ENCODE results near the gene MPRIP. TPM values are rescaled to one million over a fixed set of nuclear protein-coding genes. Genes with fewer than 3 reads are reported as not detected.

The MPRIP gene
- total RNA-seq, 2 donors from 2014 or later, result 204 to 207 TPM

- ATAC-seq (replicated peaks), result no peak
- no peaks in the 10 kb centered on the region for H3K9me3 Mint-ChIP-seq
- peaks cover 62% of the 10 kb centered on the region for H3K36me3 Mint-ChIP-seq (ENCODE audit: low read depth)
- no peaks in the 10 kb centered on the region for H3K27me3 Mint-ChIP-seq
- H3K27ac Mint-ChIP-seq, result peak overlapping the region; percentile 56
- H3K4me3 Mint-ChIP-seq, result no peak overlapping the region
- H3K4me1 Mint-ChIP-seq, result peaks cover 34% of the 10 kb centered on the region
These were observed 42.7 kb downstream of the MPRIP start for GRCh38 chr17:17084941-17085340.

- peak overlapping the region; percentile 35 for H3K4me3 Mint-ChIP-seq
- peaks cover 57% of the 10 kb centered on the region for H3K36me3 Mint-ChIP-seq (ENCODE audit: low read depth)
- no peaks in the 10 kb centered on the region for H3K9me3 Mint-ChIP-seq
- H3K27me3 Mint-ChIP-seq, result no peaks in the 10 kb centered on the region
- H3K4me1 Mint-ChIP-seq, result peaks cover 34% of the 10 kb centered on the region
- ATAC-seq (replicated peaks), result no peak
- peak overlapping the region; percentile 82 for H3K27ac Mint-ChIP-seq
These were observed 44.3 kb downstream of the MPRIP start for GRCh38 chr17:17086585-17086984.

GRCh38 chr17:17087424-17088015 lies 45.3 kb downstream of the MPRIP start:
- no peaks in the 10 kb centered on the region for H3K27me3 Mint-ChIP-seq
- no peaks in the 10 kb centered on the region for H3K9me3 Mint-ChIP-seq
- peak overlapping the region; percentile 82 for H3K27ac Mint-ChIP-seq
- peaks cover 49% of the 10 kb centered on the region for H3K36me3 Mint-ChIP-seq (ENCODE audit: low read depth)
- peak; percentile 28 for ATAC-seq (replicated peaks)
- H3K4me3 Mint-ChIP-seq, result peak overlapping the region; percentile 53
- peaks cover 34% of the 10 kb centered on the region for H3K4me1 Mint-ChIP-seq

- no peaks in the 10 kb centered on the region for H3K9me3 Mint-ChIP-seq
- H3K36me3 Mint-ChIP-seq (ENCODE audit: low read depth), result peaks cover 44% of the 10 kb centered on the region
- H3K4me3 Mint-ChIP-seq, result peak overlapping the region; percentile 53
- peaks cover 35% of the 10 kb centered on the region for H3K4me1 Mint-ChIP-seq
- peak overlapping the region; percentile 82 for H3K27ac Mint-ChIP-seq
- no peaks in the 10 kb centered on the region for H3K27me3 Mint-ChIP-seq
- no peak for ATAC-seq (replicated peaks)
These were observed 45.8 kb downstream of the MPRIP start for GRCh38 chr17:17088086-17088485.

- Mint-ChIP-seq H3K4me3 (peak overlapping the region; percentile 53), H3K27me3 (no peaks in the 10 kb centered on the region), H3K9me3 (no peaks in the 10 kb centered on the region), H3K36me3 (ENCODE audit: low read depth) (peaks cover 36% of the 10 kb centered on the region), H3K4me1 (peaks cover 42% of the 10 kb centered on the region), H3K27ac (peak overlapping the region; percentile 82)
- peak; percentile 88 for ATAC-seq (replicated peaks)
These were observed 46.6 kb downstream of the MPRIP start for GRCh38 chr17:17088541-17089525.

- peaks cover 51% of the 10 kb centered on the region for H3K4me1 Mint-ChIP-seq
- peaks cover 37% of the 10 kb centered on the region for H3K36me3 Mint-ChIP-seq (ENCODE audit: low read depth)
- no peaks in the 10 kb centered on the region for H3K9me3 Mint-ChIP-seq
- peak overlapping the region; percentile 53 for H3K4me3 Mint-ChIP-seq
- H3K27me3 Mint-ChIP-seq, result no peaks in the 10 kb centered on the region
- peak overlapping the region; percentile 82 for H3K27ac Mint-ChIP-seq
- no peak for ATAC-seq (replicated peaks)
These were observed 47.8 kb downstream of the MPRIP start for GRCh38 chr17:17089796-17090641.

GRCh38 chr17:17090642-17091103 lies 48.4 kb downstream of the MPRIP start:
- Mint-ChIP-seq H3K27me3 (no peaks in the 10 kb centered on the region), H3K9me3 (no peaks in the 10 kb centered on the region), H3K4me3 (no peak overlapping the region), H3K27ac (no peak overlapping the region), H3K36me3 (ENCODE audit: low read depth) (peaks cover 38% of the 10 kb centered on the region), H3K4me1 (peaks cover 55% of the 10 kb centered on the region)
- no peak for ATAC-seq (replicated peaks)

GRCh38 chr17:17091276-17091675 lies 49.0 kb downstream of the MPRIP start:
- no peak overlapping the region for H3K4me3 Mint-ChIP-seq
- H3K9me3 Mint-ChIP-seq, result no peaks in the 10 kb centered on the region
- no peak overlapping the region for H3K27ac Mint-ChIP-seq
- H3K36me3 Mint-ChIP-seq (ENCODE audit: low read depth), result peaks cover 36% of the 10 kb centered on the region
- H3K4me1 Mint-ChIP-seq, result peaks cover 55% of the 10 kb centered on the region
- ATAC-seq (replicated peaks), result no peak
- H3K27me3 Mint-ChIP-seq, result no peaks in the 10 kb centered on the region

GRCh38 chr17:17091856-17092756 lies 49.8 kb downstream of the MPRIP start:
- Mint-ChIP-seq H3K36me3 (ENCODE audit: low read depth) (peaks cover 35% of the 10 kb centered on the region), H3K27ac (peak overlapping the region; percentile 25)

GRCh38 chr17:17093764-17094163 lies 51.5 kb downstream of the MPRIP start:
- H3K27me3 Mint-ChIP-seq, result no peaks in the 10 kb centered on the region

More at GRCh38 chr17:17091856-17092756, 49.8 kb downstream of the MPRIP start:
- H3K4me1 Mint-ChIP-seq, result peaks cover 48% of the 10 kb centered on the region
- no peak for ATAC-seq (replicated peaks)
- H3K9me3 Mint-ChIP-seq, result no peaks in the 10 kb centered on the region
- H3K27me3 Mint-ChIP-seq, result no peaks in the 10 kb centered on the region
- no peak overlapping the region for H3K4me3 Mint-ChIP-seq

GRCh38 chr17:17096438-17097178 lies 54.4 kb downstream of the MPRIP start:
- Mint-ChIP-seq H3K9me3 (no peaks in the 10 kb centered on the region), H3K4me1 (peaks cover 24% of the 10 kb centered on the region), H3K4me3 (no peak overlapping the region), H3K36me3 (ENCODE audit: low read depth) (peaks cover 10% of the 10 kb centered on the region), H3K27ac (no peak overlapping the region), H3K27me3 (no peaks in the 10 kb centered on the region)
- ATAC-seq (replicated peaks), result no peak

More at GRCh38 chr17:17093764-17094163, 51.5 kb downstream of the MPRIP start:
- Mint-ChIP-seq H3K4me3 (no peak overlapping the region), H3K4me1 (peaks cover 33% of the 10 kb centered on the region), H3K36me3 (ENCODE audit: low read depth) (peaks cover 19% of the 10 kb centered on the region), H3K27ac (peak overlapping the region; percentile 62), H3K9me3 (no peaks in the 10 kb centered on the region)
- no peak for ATAC-seq (replicated peaks)

GRCh38 chr17:17097763-17098345 lies 55.6 kb downstream of the MPRIP start:
- peak overlapping the region; percentile 38 for H3K27ac Mint-ChIP-seq
- no peaks in the 10 kb centered on the region for H3K27me3 Mint-ChIP-seq
- peaks cover 10% of the 10 kb centered on the region for H3K36me3 Mint-ChIP-seq (ENCODE audit: low read depth)
- H3K4me1 Mint-ChIP-seq, result peaks cover 24% of the 10 kb centered on the region
- ATAC-seq (replicated peaks), result no peak
- no peak overlapping the region for H3K4me3 Mint-ChIP-seq
- no peaks in the 10 kb centered on the region for H3K9me3 Mint-ChIP-seq

Data from activated T-helper 17 cell treated with anti-CD3 and anti-CD28 coated beads, Interleukin-2, amount 50 U/mL, for 72 hours (primary cell).